SJCRH30 (cell line): Measurements from ENCODE around the gene PKDCC. TPM values are rescaled to one million over a fixed set of nuclear protein-coding genes. Genes with fewer than 3 reads are reported as not detected.
A peak's percentile ranks its signal among the peaks of the same experiment; 100 is the strongest.

Source experiments
- DNase-seq, 2 experiments: peaks; one replicate each; pipeline ENCODE4 v3.0.0-alpha.2; 2015 to 2020
- H3K27ac ChIP-seq: fragments of 250-450 bp; sonication (Bioruptor Pico); 2 replicates; pipeline ENCODE4 v1.5.1; 2020; ENCODE audit warnings: mild to moderate bottlenecking, moderate library complexity
- H3K27me3 ChIP-seq: fragments of 250-450 bp; sonication (Bioruptor Pico); 2 replicates; pipeline ENCODE4 v1.5.1; 2020; ENCODE audit warnings: mild to moderate bottlenecking, moderate library complexity
- H3K36me3 ChIP-seq: fragments of 250-450 bp; sonication (Bioruptor Pico); 2 replicates; pipeline ENCODE4 v1.5.1; 2020; ENCODE audit warnings: mild to moderate bottlenecking, moderate library complexity
- H3K4me1 ChIP-seq: fragments of 250-450 bp; sonication (Bioruptor Pico); 2 replicates; pipeline ENCODE4 v1.5.1; 2020; ENCODE audit warnings: mild to moderate bottlenecking, moderate library complexity
- H3K4me3 ChIP-seq: fragments of 250-450 bp; sonication (Bioruptor Pico); 2 replicates; pipeline ENCODE4 v1.5.1; 2020; ENCODE audit warnings: mild to moderate bottlenecking, moderate library complexity
- H3K9me3 ChIP-seq: fragments of 250-450 bp; sonication (Bioruptor Pico); replicated peaks from 2 replicates; pipeline ENCODE4 v1.5.1; 2020; ENCODE audit warnings: mild to moderate bottlenecking, moderate library complexity
- total RNA-seq: library from RNA; depleted of rRNA; stranded (reverse); fragments of >200 nt; shearing (Covaris generic); gene quantifications from 2 replicates; pipeline ENCODE4 v1.2.3, GENCODE V29; 2014; rRNA removed

The PKDCC gene
- 361 and 363 TPM in 2 replicates for total RNA-seq

GRCh38 chr2:42047488-42048298, at the start of gene PKDCC:
Gene PKDCC (plus strand): TSS chr2:42048021. CDS start chr2:42048200, 179 bp downstream.
- Histone ChIP-seq H3K4me3 (peak within 1 kb of the TSS; percentile 99), H3K4me1 (peaks cover 34% of the 10 kb centered on the region), H3K27me3 (no peaks in the 10 kb centered on the region), H3K27ac (peak within 1 kb of the TSS; percentile 91), H3K36me3 (peaks cover 40% of the 10 kb centered on the region), H3K9me3 (no peaks in the 10 kb centered on the region)
- peak; percentile 89 to 92 for DNase-seq

GRCh38 chr2:41998186-41999127, 49.4 kb upstream of the PKDCC start:
- H3K4me3 ChIP-seq = no peak overlapping the region
- H3K36me3 ChIP-seq = no peaks in the 10 kb centered on the region
- peak overlapping the region; percentile 6; the same call in 1 of the 2 replicates for H3K27ac ChIP-seq
- peaks cover 7% of the 10 kb centered on the region for H3K4me1 ChIP-seq
- peak in 1 of 2 experiments; percentile 53 for DNase-seq
- no peaks in the 10 kb centered on the region for H3K27me3 ChIP-seq
- no peaks in the 10 kb centered on the region for H3K9me3 ChIP-seq

GRCh38 chr2:41999128-41999480, 48.7 kb upstream of the PKDCC start:
- H3K4me1 ChIP-seq = peaks cover 7% of the 10 kb centered on the region
- peaks cover under 1% of the 10 kb centered on the region; the same call in 1 of the 2 replicates for H3K9me3 ChIP-seq
- DNase-seq = no peak
- no peak overlapping the region for H3K27ac ChIP-seq
- H3K36me3 ChIP-seq = no peaks in the 10 kb centered on the region
- no peaks in the 10 kb centered on the region for H3K27me3 ChIP-seq
- H3K4me3 ChIP-seq = no peak overlapping the region

- H3K4me1 ChIP-seq = peaks cover 7% of the 10 kb centered on the region
- H3K27ac ChIP-seq = no peak overlapping the region
- peaks cover 5% of the 10 kb centered on the region; the same call in 1 of the 2 replicates for H3K9me3 ChIP-seq
- no peaks in the 10 kb centered on the region for H3K27me3 ChIP-seq
- H3K36me3 ChIP-seq = no peaks in the 10 kb centered on the region
- no peak for DNase-seq
- H3K4me3 ChIP-seq = no peak overlapping the region
Measured at GRCh38 chr2:41999592-42000281, 48.1 kb upstream of the PKDCC start.

- H3K9me3 ChIP-seq = peaks cover 8% of the 10 kb centered on the region
- no peaks in the 10 kb centered on the region for H3K27me3 ChIP-seq
- no peak overlapping the region for H3K27ac ChIP-seq
- no peak overlapping the region for H3K4me3 ChIP-seq
- DNase-seq = no peak
- peaks cover 7% of the 10 kb centered on the region for H3K4me1 ChIP-seq
- H3K36me3 ChIP-seq = no peaks in the 10 kb centered on the region; the same call in 1 of the 2 replicates
Measured at GRCh38 chr2:42001711-42002201, 46.1 kb upstream of the PKDCC start.

GRCh38 chr2:42007551-42007950, 40.3 kb upstream of the PKDCC start:
- Histone ChIP-seq H3K27ac (no peak overlapping the region), H3K27me3 (no peaks in the 10 kb centered on the region), H3K4me1 (peaks cover 22% of the 10 kb centered on the region), H3K4me3 (no peak overlapping the region), H3K36me3 (no peaks in the 10 kb centered on the region; the same call in 1 of the 2 replicates), H3K9me3 (peaks cover 12% of the 10 kb centered on the region)
- DNase-seq = no peak

- Histone ChIP-seq H3K4me3 (no peak overlapping the region), H3K36me3 (no peaks in the 10 kb centered on the region; the same call in 1 of the 2 replicates)
- DNase-seq = peak in 1 of 2 experiments; percentile 42
Measured at GRCh38 chr2:42008241-42008921, 39.4 kb upstream of the PKDCC start.

GRCh38 chr2:42009657-42010580, 37.9 kb upstream of the PKDCC start:
- peaks cover 22% of the 10 kb centered on the region for H3K4me1 ChIP-seq
- H3K4me3 ChIP-seq = no peak overlapping the region
- H3K9me3 ChIP-seq = peaks cover 7% of the 10 kb centered on the region; the same call in 1 of the 2 replicates
- no peaks in the 10 kb centered on the region; the same call in 1 of the 2 replicates for H3K36me3 ChIP-seq
- no peak for DNase-seq
- H3K27me3 ChIP-seq = no peaks in the 10 kb centered on the region
- H3K27ac ChIP-seq = no peak overlapping the region

More at GRCh38 chr2:42008241-42008921, 39.4 kb upstream of the PKDCC start:
- H3K27me3 ChIP-seq = no peaks in the 10 kb centered on the region
- peaks cover 12% of the 10 kb centered on the region for H3K9me3 ChIP-seq
- H3K27ac ChIP-seq = no peak overlapping the region
- peaks cover 22% of the 10 kb centered on the region for H3K4me1 ChIP-seq

- peaks cover 7% of the 10 kb centered on the region; the same call in 1 of the 2 replicates for H3K9me3 ChIP-seq
- H3K36me3 ChIP-seq = no peaks in the 10 kb centered on the region
- H3K27ac ChIP-seq = 0 out of 2 replicates have a peak overlapping the region, but pooled peaks have one; percentile 1
- DNase-seq = peak; percentile 72 to 84
- H3K27me3 ChIP-seq = no peaks in the 10 kb centered on the region
- H3K4me3 ChIP-seq = no peak overlapping the region
- H3K4me1 ChIP-seq = peaks cover 22% of the 10 kb centered on the region
Measured at GRCh38 chr2:42010743-42011298, 37.0 kb upstream of the PKDCC start.

- Histone ChIP-seq H3K27ac (no peak overlapping the region), H3K4me3 (no peak overlapping the region), H3K4me1 (peaks cover 22% of the 10 kb centered on the region), H3K9me3 (peaks cover 5% of the 10 kb centered on the region), H3K27me3 (no peaks in the 10 kb centered on the region), H3K36me3 (no peaks in the 10 kb centered on the region)
- no peak for DNase-seq
Measured at GRCh38 chr2:42012137-42012536, 35.7 kb upstream of the PKDCC start.

- DNase-seq = no peak
- Histone ChIP-seq H3K27ac (no peak overlapping the region), H3K4me1 (peaks cover 22% of the 10 kb centered on the region), H3K36me3 (no peaks in the 10 kb centered on the region), H3K4me3 (no peak overlapping the region), H3K27me3 (no peaks in the 10 kb centered on the region), H3K9me3 (peaks cover 6% of the 10 kb centered on the region)
Measured at GRCh38 chr2:42012651-42013050, 35.2 kb upstream of the PKDCC start.

- peaks cover 6% of the 10 kb centered on the region for H3K9me3 ChIP-seq
- H3K27ac ChIP-seq = no peak overlapping the region
- peaks cover 22% of the 10 kb centered on the region for H3K4me1 ChIP-seq
- no peaks in the 10 kb centered on the region for H3K36me3 ChIP-seq
- H3K4me3 ChIP-seq = no peak overlapping the region
- no peak for DNase-seq
- H3K27me3 ChIP-seq = no peaks in the 10 kb centered on the region
Measured at GRCh38 chr2:42013409-42013808, 34.4 kb upstream of the PKDCC start.
